ENCODE results near the gene KRTAP4-8.
"Not testable (repeated sequence)": the region's sequence is repeated elsewhere in the genome, so short reads cannot be mapped to it uniquely, and the experiment has no call there.

Gene KRTAP4-8

GRCh38 chr17:41065829-41066624, 31.9 kb downstream of the KRTAP4-8 start, which contains the start of gene KRTAP2-4:
KRTAP2-4 (minus strand) TSS chr17:41065879; CDS start chr17:41065845, 34 bp downstream.
- Histone ChIP-seq H3K4me1 (ENCODE audit: insufficient read depth, low read length) (no peaks in the 10 kb centered on the region), H3K36me3 (ENCODE audit: insufficient read depth, low read length) (no peaks in the 10 kb centered on the region), H3K9me3 (ENCODE audit: low read length) (no peaks in the 10 kb centered on the region), H3K4me3 (ENCODE audit: low read length) (no peak within 1 kb of the TSS), H2AFZ (ENCODE audit: low read depth, low read length) (no peak within 1 kb of the TSS), H3K27me3 (ENCODE audit: insufficient read depth, low read length) (no peaks in the 10 kb centered on the region)

- not testable (repeated sequence) for H3K36me3 ChIP-seq (ENCODE audit: insufficient read depth, low read length); H3K4me1 ChIP-seq (ENCODE audit: insufficient read depth, low read length); H3K9me3 ChIP-seq (ENCODE audit: low read length); H3K4me3 ChIP-seq (ENCODE audit: low read length); H3K27me3 ChIP-seq (ENCODE audit: insufficient read depth, low read length); H2AFZ ChIP-seq (ENCODE audit: low read depth, low read length)
Observed at GRCh38 chr17:41065016-41065689, 32.8 kb downstream of the KRTAP4-8 start.

- Histone ChIP-seq H3K36me3 (ENCODE audit: insufficient read depth, low read length) (no peaks in the 10 kb centered on the region), H2AFZ (ENCODE audit: low read depth, low read length) (no peak overlapping the region), H3K27me3 (ENCODE audit: insufficient read depth, low read length) (no peaks in the 10 kb centered on the region), H3K4me1 (ENCODE audit: insufficient read depth, low read length) (no peaks in the 10 kb centered on the region), H3K4me3 (ENCODE audit: low read length) (no peak overlapping the region), H3K9me3 (ENCODE audit: low read length) (no peaks in the 10 kb centered on the region)
Observed at GRCh38 chr17:41064301-41064700, 33.6 kb downstream of the KRTAP4-8 start.

GRCh38 chr17:41063449-41063848, 34.5 kb downstream of the KRTAP4-8 start:
- Histone ChIP-seq H3K4me3 (ENCODE audit: low read length) (no peak overlapping the region), H3K9me3 (ENCODE audit: low read length) (no peaks in the 10 kb centered on the region), H3K4me1 (ENCODE audit: insufficient read depth, low read length) (no peaks in the 10 kb centered on the region), H3K27me3 (ENCODE audit: insufficient read depth, low read length) (no peaks in the 10 kb centered on the region), H3K36me3 (ENCODE audit: insufficient read depth, low read length) (no peaks in the 10 kb centered on the region), H2AFZ (ENCODE audit: low read depth, low read length) (no peak overlapping the region)

- Histone ChIP-seq H3K27me3 (ENCODE audit: insufficient read depth, low read length) (no peaks in the 10 kb centered on the region), H3K9me3 (ENCODE audit: low read length) (no peaks in the 10 kb centered on the region), H3K4me3 (ENCODE audit: low read length) (no peak overlapping the region), H2AFZ (ENCODE audit: low read depth, low read length) (no peak overlapping the region), H3K36me3 (ENCODE audit: insufficient read depth, low read length) (no peaks in the 10 kb centered on the region), H3K4me1 (ENCODE audit: insufficient read depth, low read length) (no peaks in the 10 kb centered on the region)
Observed at GRCh38 chr17:41061964-41062363, 36.0 kb downstream of the KRTAP4-8 start.

- no peaks in the 10 kb centered on the region for H3K9me3 ChIP-seq (ENCODE audit: low read length)
- no peaks in the 10 kb centered on the region for H3K36me3 ChIP-seq (ENCODE audit: insufficient read depth, low read length)
- H3K4me1 ChIP-seq (ENCODE audit: insufficient read depth, low read length), result no peaks in the 10 kb centered on the region
- no peak within 1 kb of the TSS for H3K4me3 ChIP-seq (ENCODE audit: low read length)
- H3K27me3 ChIP-seq (ENCODE audit: insufficient read depth, low read length), result no peaks in the 10 kb centered on the region
- H2AFZ ChIP-seq (ENCODE audit: low read depth, low read length), result no peak within 1 kb of the TSS
Observed at GRCh38 chr17:41060052-41060604, 37.8 kb downstream of the KRTAP4-8 start, which contains the start of gene KRTAP2-3. KRTAP2-3 (minus strand) TSS chr17:41060114; CDS start chr17:41060050, 64 bp downstream.

GRCh38 chr17:41059276-41060051, 38.5 kb downstream of the KRTAP4-8 start:
- not testable (repeated sequence) for H3K9me3 ChIP-seq (ENCODE audit: low read length); H2AFZ ChIP-seq (ENCODE audit: low read depth, low read length); H3K4me3 ChIP-seq (ENCODE audit: low read length); H3K4me1 ChIP-seq (ENCODE audit: insufficient read depth, low read length); H3K27me3 ChIP-seq (ENCODE audit: insufficient read depth, low read length); H3K36me3 ChIP-seq (ENCODE audit: insufficient read depth, low read length)

- no peak overlapping the region for H3K4me3 ChIP-seq (ENCODE audit: low read length)
- no peaks in the 10 kb centered on the region for H3K4me1 ChIP-seq (ENCODE audit: insufficient read depth, low read length)
- H3K36me3 ChIP-seq (ENCODE audit: insufficient read depth, low read length), result no peaks in the 10 kb centered on the region
- no peaks in the 10 kb centered on the region for H3K9me3 ChIP-seq (ENCODE audit: low read length)
- no peaks in the 10 kb centered on the region for H3K27me3 ChIP-seq (ENCODE audit: insufficient read depth, low read length)
- H2AFZ ChIP-seq (ENCODE audit: low read depth, low read length), result no peak overlapping the region
Observed at GRCh38 chr17:41058741-41059140, 39.2 kb downstream of the KRTAP4-8 start.

GRCh38 chr17:41057547-41057946, 40.4 kb downstream of the KRTAP4-8 start:
- H3K36me3 ChIP-seq (ENCODE audit: insufficient read depth, low read length), result no peaks in the 10 kb centered on the region
- no peak overlapping the region for H2AFZ ChIP-seq (ENCODE audit: low read depth, low read length)
- no peak overlapping the region for H3K4me3 ChIP-seq (ENCODE audit: low read length)
- no peaks in the 10 kb centered on the region for H3K27me3 ChIP-seq (ENCODE audit: insufficient read depth, low read length)
- H3K4me1 ChIP-seq (ENCODE audit: insufficient read depth, low read length), result no peaks in the 10 kb centered on the region
- no peaks in the 10 kb centered on the region for H3K9me3 ChIP-seq (ENCODE audit: low read length)

GRCh38 chr17:41055130-41055529, 42.8 kb downstream of the KRTAP4-8 start, which contains the start of gene KRTAP2-2:
KRTAP2-2 (minus strand) TSS chr17:41055230; CDS start chr17:41055211, 19 bp downstream.
- not testable (repeated sequence) for H3K36me3 ChIP-seq (ENCODE audit: insufficient read depth, low read length); H3K9me3 ChIP-seq (ENCODE audit: low read length); H2AFZ ChIP-seq (ENCODE audit: low read depth, low read length)

GRCh38 chr17:41054556-41054955, 43.4 kb downstream of the KRTAP4-8 start:
- not testable (repeated sequence) for H2AFZ ChIP-seq (ENCODE audit: low read depth, low read length); H3K9me3 ChIP-seq (ENCODE audit: low read length); H3K4me1 ChIP-seq (ENCODE audit: insufficient read depth, low read length); H3K4me3 ChIP-seq (ENCODE audit: low read length); H3K27me3 ChIP-seq (ENCODE audit: insufficient read depth, low read length); H3K36me3 ChIP-seq (ENCODE audit: insufficient read depth, low read length)

More at GRCh38 chr17:41055130-41055529, 42.8 kb downstream of the KRTAP4-8 start, which contains the start of gene KRTAP2-2:
- not testable (repeated sequence) for H3K4me3 ChIP-seq (ENCODE audit: low read length); H3K4me1 ChIP-seq (ENCODE audit: insufficient read depth, low read length); H3K27me3 ChIP-seq (ENCODE audit: insufficient read depth, low read length)

GRCh38 chr17:41054025-41054424, 43.9 kb downstream of the KRTAP4-8 start:
- Histone ChIP-seq H3K36me3 (ENCODE audit: insufficient read depth, low read length) (no peaks in the 10 kb centered on the region), H3K4me3 (ENCODE audit: low read length) (no peak overlapping the region), H3K4me1 (ENCODE audit: insufficient read depth, low read length) (no peaks in the 10 kb centered on the region)

More at GRCh38 chr17:41054025-41054424, 43.9 kb downstream of the KRTAP4-8 start:
- H3K27me3 ChIP-seq (ENCODE audit: insufficient read depth, low read length), result no peaks in the 10 kb centered on the region
- H2AFZ ChIP-seq (ENCODE audit: low read depth, low read length), result no peak overlapping the region
- H3K9me3 ChIP-seq (ENCODE audit: low read length), result no peaks in the 10 kb centered on the region
